Activated CD4-positive, CD25-positive, alpha-beta regulatory T cell treated with anti-CD3 and anti-CD28 coated beads, Interleukin-2, amount 50 U/mL, for 16 hours (primary cell): ENCODE measurements around the gene ARHGEF39.

Experiments
- DNase-seq: peaks from one replicate; pipeline ENCODE4 v3.0.0-alpha.2; 2020; ENCODE audit warnings: low read depth, low spot score

Gene ARHGEF39

GRCh38 chr9:35664531-35665470 lies at the start of gene ARHGEF39:
Gene ARHGEF39, minus strand, starts transcription at chr9:35665195. Its CDS starts 26 bp downstream, at chr9:35665169.
- DNase-seq: peak; percentile 44

- DNase-seq: no peak
Observed at GRCh38 chr9:35714123-35714522, 49.1 kb upstream of the ARHGEF39 start.

GRCh38 chr9:35713578-35713977 lies 48.6 kb upstream of the ARHGEF39 start:
- DNase-seq: no peak

- no peak for DNase-seq
Observed at GRCh38 chr9:35712762-35713400, 47.9 kb upstream of the ARHGEF39 start.

GRCh38 chr9:35711501-35712428 lies 46.8 kb upstream of the ARHGEF39 start:
- DNase-seq: no peak

- no peak for DNase-seq
Observed at GRCh38 chr9:35710818-35711500, 46.0 kb upstream of the ARHGEF39 start.

GRCh38 chr9:35708146-35708545 lies 43.2 kb upstream of the ARHGEF39 start:
- DNase-seq: no peak

GRCh38 chr9:35706951-35707350 lies 42.0 kb upstream of the ARHGEF39 start:
- no peak for DNase-seq

GRCh38 chr9:35705836-35706430 lies 40.9 kb upstream of the ARHGEF39 start:
- no peak for DNase-seq

- DNase-seq: no peak
Observed at GRCh38 chr9:35705372-35705771, 40.4 kb upstream of the ARHGEF39 start.

GRCh38 chr9:35703906-35704672 lies 39.1 kb upstream of the ARHGEF39 start:
- DNase-seq: no peak

- no peak for DNase-seq
Observed at GRCh38 chr9:35702696-35703095, 37.7 kb upstream of the ARHGEF39 start.

- DNase-seq: no peak
Observed at GRCh38 chr9:35700942-35701341, 35.9 kb upstream of the ARHGEF39 start.

- no peak for DNase-seq
Observed at GRCh38 chr9:35700031-35700430, 35.0 kb upstream of the ARHGEF39 start.

GRCh38 chr9:35698231-35698630 lies 33.2 kb upstream of the ARHGEF39 start:
- no peak for DNase-seq

GRCh38 chr9:35697486-35697885 lies 32.5 kb upstream of the ARHGEF39 start:
- no peak for DNase-seq

GRCh38 chr9:35696520-35697215 lies 31.7 kb upstream of the ARHGEF39 start:
- peak; percentile 23 for DNase-seq

- no peak for DNase-seq
Observed at GRCh38 chr9:35695943-35696401, 31.0 kb upstream of the ARHGEF39 start.

GRCh38 chr9:35691757-35692301 lies 26.8 kb upstream of the ARHGEF39 start:
- DNase-seq: no peak
